ENCODE results near the gene KRTAP5-1.

DNA sequence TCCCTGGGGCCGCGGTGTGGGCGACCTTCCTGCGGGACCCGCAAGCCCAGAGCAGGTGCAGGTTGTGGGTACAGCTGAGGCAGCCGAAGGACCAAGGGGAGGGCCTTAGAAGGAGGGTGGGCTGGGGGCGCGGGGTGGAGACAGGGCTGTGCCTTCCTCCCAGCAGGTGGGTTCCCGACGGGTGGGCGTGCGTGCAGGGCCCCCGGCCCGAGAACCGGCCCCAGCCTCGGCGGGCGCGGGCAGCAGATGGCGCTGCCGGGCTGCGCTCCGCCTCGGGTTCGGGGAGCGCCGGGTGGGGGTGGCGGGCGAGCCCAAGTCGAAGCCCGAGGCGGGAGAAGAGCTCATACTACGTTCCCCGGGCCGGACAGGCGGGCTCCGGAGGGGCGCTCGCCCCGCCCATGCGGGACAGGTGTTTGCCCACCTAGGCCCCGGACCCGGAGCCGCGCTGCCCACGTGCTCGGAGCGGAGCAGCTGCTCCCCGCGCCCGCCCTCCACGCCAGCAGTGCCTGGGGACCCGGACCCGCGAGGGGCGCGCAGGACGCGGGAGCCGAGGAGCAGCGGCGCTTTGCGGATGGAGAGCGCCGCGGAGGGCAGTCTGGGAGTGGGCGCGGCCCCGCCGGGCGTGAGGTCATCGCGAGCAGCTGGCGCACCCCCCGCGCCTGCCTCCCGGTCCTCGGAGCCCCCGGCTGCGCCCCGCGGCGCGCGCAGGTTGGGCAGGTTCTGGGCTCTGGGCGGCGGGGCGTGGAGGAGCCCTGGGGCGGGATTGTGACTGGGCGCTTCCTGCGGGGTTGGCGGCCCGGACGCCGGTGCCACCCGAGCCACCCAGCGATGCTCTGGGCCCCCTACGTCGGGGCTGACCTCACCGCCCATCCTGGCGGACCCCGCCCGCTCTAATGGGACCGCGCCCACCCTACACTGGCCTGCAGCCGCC, 38.3 kb downstream of the KRTAP5-1 start:
- TF ChIP-seq CTCF (IDR thresholded peaks at IDR 0.05; ENCODE audit: insufficient read depth, low read length) = peak; percentile 4
- TF ChIP-seq POLR2AphosphoS5 (IDR thresholded peaks at IDR 0.05; ENCODE audit: low read depth) = no peak
